DOHH2 (cell line): ENCODE results near the gene TIGD3.

Experiments used
- H3F3A ChIP-seq: fragments of 200-600 bp; sonication (generic), shearing (Covaris generic); 2 replicates; pipeline ENCODE4 v1.6.0; 2016; ENCODE audit warnings: antibody characterized with exemption, mild to moderate bottlenecking; ENCODE audit not compliant: control insufficient read depth, insufficient read depth
- H3K27ac ChIP-seq: fragments of 200-600 bp; sonication (generic); 2 replicates; pipeline ENCODE4 v1.5.1; 2014; ENCODE audit warnings: low read depth, mild to moderate bottlenecking, low read length, moderate library complexity
- H3K27me3 ChIP-seq: fragments of 200-600 bp; sonication (generic); 2 replicates; pipeline ENCODE4 v1.6.1; 2014; ENCODE audit warnings: mild to moderate bottlenecking, low read length, mixed read lengths; ENCODE audit not compliant: control insufficient read depth
- H3K36me3 ChIP-seq: fragments of 200-600 bp; sonication (generic); 2 replicates; pipeline ENCODE4 v1.6.1; 2014; ENCODE audit warnings: mild to moderate bottlenecking, low read length, moderate library complexity, mixed read lengths; ENCODE audit not compliant: control insufficient read depth
- H3K4me1 ChIP-seq: fragments of 200-600 bp; sonication (generic); 2 replicates; pipeline ENCODE4 v1.6.1; 2014; ENCODE audit warnings: mild to moderate bottlenecking, low read length, mixed read lengths; ENCODE audit not compliant: control insufficient read depth
- H3K4me2 ChIP-seq: fragments of 200-600 bp; sonication (generic); 2 replicates; pipeline ENCODE4 v1.6.0; 2014; ENCODE audit warnings: mild to moderate bottlenecking, low read length, moderate library complexity
- H3K4me3 ChIP-seq: fragments of 200-600 bp; sonication (generic); 2 replicates; pipeline ENCODE4 v1.5.1; 2014; ENCODE audit warnings: mild to moderate bottlenecking, low read length, mixed read lengths
- H3K79me2 ChIP-seq: fragments of 200-600 bp; sonication (generic); 2 replicates; pipeline ENCODE4 v1.6.1; 2014; ENCODE audit warnings: mild to moderate bottlenecking, low read length, mixed read lengths; ENCODE audit not compliant: control insufficient read depth
- H3K9me2 ChIP-seq: fragments of 200-600 bp; sonication (generic); replicated peaks from 2 replicates; pipeline ENCODE4 v1.6.1; 2014; ENCODE audit warnings: mild to moderate bottlenecking, low read length, mixed read lengths; ENCODE audit not compliant: control insufficient read depth
- H3K9me3 ChIP-seq: fragments of 200-600 bp; sonication (generic); 2 replicates; pipeline ENCODE4 v1.6.1; 2014; ENCODE audit warnings: antibody characterized with exemption, low read length, mixed read lengths; ENCODE audit not compliant: control insufficient read depth, insufficient read depth
- H4K20me1 ChIP-seq: fragments of 200-600 bp; sonication (generic); 2 replicates; pipeline ENCODE4 v1.6.0; 2014; ENCODE audit warnings: low read depth, mild to moderate bottlenecking, antibody characterized with exemption, low read length, moderate library complexity; ENCODE audit not compliant: control insufficient read depth, insufficient read depth
- EZH2phosphoT487 ChIP-seq: fragments of 200-600 bp; sonication (generic); IDR thresholded peaks from 2 replicates; pipeline ENCODE4 v1.6.1; 2017; ENCODE audit warnings: borderline replicate concordance, mild to moderate bottlenecking, antibody characterized with exemption, low read length, moderate library complexity, mixed read lengths
- TF ChIP-seq, protein P1 (sequence below): fragments of 200-600 bp; sonication (generic); IDR thresholded peaks from one replicate; pipeline ENCODE4 v1.5.1; 2014; ENCODE audit warnings: antibody characterized with exemption, mild to moderate bottlenecking, low read depth, low read length; ENCODE audit not compliant: poor library complexity, severe bottlenecking

TIGD3 gene

DNA sequence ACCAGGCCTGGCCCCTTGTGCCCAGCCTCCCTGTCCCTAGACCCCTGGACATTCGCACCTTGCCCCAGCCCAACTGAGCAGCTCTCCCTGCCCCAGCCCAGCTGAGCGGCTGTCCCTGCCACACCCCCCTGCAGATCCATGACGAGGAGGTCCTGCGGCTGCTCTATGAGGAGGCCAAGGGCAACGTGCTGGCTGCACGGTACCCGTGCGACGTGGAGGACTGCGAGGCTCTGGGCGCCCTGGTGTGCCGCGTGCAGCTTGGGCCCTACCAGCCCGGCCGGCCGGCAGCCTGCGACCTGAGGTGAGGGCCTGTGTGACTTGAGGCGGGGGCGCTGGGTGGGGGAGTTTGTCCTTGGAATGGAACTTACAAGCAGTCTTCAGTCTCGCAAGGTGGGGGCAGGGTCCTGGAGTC lies 39.6 kb downstream of the TIGD3 start:
- Histone ChIP-seq H3K27ac (no peak overlapping the region), H3K36me3 (peaks cover 52% of the 10 kb centered on the region), H3F3A (no peaks in the 10 kb centered on the region), H3K27me3 (no peaks in the 10 kb centered on the region), H3K4me2 (no peak overlapping the region), H3K9me2 (no peaks in the 10 kb centered on the region), H3K79me2 (peaks cover 36% of the 10 kb centered on the region), H3K4me1 (peaks cover 24% of the 10 kb centered on the region), H4K20me1 (0 out of 2 replicates have a peak, but pooled peaks cover 3% of the 10 kb centered on the region), H3K9me3 (no peaks in the 10 kb centered on the region), H3K4me3 (no peak overlapping the region)
- TF ChIP-seq EZH2phosphoT487, result no peak
- TF ChIP-seq, protein P1, sequence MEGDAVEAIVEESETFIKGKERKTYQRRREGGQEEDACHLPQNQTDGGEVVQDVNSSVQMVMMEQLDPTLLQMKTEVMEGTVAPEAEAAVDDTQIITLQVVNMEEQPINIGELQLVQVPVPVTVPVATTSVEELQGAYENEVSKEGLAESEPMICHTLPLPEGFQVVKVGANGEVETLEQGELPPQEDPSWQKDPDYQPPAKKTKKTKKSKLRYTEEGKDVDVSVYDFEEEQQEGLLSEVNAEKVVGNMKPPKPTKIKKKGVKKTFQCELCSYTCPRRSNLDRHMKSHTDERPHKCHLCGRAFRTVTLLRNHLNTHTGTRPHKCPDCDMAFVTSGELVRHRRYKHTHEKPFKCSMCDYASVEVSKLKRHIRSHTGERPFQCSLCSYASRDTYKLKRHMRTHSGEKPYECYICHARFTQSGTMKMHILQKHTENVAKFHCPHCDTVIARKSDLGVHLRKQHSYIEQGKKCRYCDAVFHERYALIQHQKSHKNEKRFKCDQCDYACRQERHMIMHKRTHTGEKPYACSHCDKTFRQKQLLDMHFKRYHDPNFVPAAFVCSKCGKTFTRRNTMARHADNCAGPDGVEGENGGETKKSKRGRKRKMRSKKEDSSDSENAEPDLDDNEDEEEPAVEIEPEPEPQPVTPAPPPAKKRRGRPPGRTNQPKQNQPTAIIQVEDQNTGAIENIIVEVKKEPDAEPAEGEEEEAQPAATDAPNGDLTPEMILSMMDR, result no peak

DNA sequence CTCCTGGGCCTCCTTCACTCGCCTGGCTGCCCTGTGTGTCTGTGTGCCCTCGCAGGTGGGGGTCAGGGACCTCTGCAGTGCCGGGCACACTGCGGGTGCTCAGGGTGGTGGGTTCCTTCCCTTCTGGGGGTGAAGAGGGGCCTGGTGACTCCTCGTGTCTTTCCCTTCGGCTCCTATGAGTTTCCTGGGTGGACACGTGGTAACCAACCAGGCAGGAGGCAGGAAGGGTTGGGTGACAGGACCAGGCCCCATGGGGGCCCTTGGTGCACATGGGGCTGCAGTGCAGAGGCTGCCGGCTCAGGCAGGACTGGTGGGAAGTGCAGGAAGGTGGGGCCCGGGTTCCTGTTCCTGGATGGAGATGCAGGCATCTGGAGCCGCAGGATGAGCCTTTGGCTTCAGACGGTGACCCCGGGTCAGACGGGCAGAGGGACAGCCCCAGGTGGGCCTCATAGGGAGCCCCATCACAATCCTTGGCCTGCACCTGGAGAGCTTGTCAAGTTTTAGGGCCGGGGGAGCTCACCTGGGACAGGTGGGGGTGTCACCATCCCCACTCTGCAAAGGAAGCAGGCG lies 41.5 kb downstream of the TIGD3 start:
- no peaks in the 10 kb centered on the region for H3K9me3 ChIP-seq
- no peak overlapping the region for H3K27ac ChIP-seq
- H3K4me1 ChIP-seq, result peaks cover 11% of the 10 kb centered on the region
- no peaks in the 10 kb centered on the region for H3F3A ChIP-seq
- no peak overlapping the region for H3K4me3 ChIP-seq
- peaks cover 17% of the 10 kb centered on the region for H3K79me2 ChIP-seq
- H3K9me2 ChIP-seq, result no peaks in the 10 kb centered on the region
- no peak overlapping the region for H3K4me2 ChIP-seq
- TF ChIP-seq EZH2phosphoT487, result no peak
- TF ChIP-seq, protein P1, result no peak
- peaks cover 54% of the 10 kb centered on the region for H3K36me3 ChIP-seq
- no peaks in the 10 kb centered on the region for H3K27me3 ChIP-seq
- no peaks in the 10 kb centered on the region for H4K20me1 ChIP-seq

DNA sequence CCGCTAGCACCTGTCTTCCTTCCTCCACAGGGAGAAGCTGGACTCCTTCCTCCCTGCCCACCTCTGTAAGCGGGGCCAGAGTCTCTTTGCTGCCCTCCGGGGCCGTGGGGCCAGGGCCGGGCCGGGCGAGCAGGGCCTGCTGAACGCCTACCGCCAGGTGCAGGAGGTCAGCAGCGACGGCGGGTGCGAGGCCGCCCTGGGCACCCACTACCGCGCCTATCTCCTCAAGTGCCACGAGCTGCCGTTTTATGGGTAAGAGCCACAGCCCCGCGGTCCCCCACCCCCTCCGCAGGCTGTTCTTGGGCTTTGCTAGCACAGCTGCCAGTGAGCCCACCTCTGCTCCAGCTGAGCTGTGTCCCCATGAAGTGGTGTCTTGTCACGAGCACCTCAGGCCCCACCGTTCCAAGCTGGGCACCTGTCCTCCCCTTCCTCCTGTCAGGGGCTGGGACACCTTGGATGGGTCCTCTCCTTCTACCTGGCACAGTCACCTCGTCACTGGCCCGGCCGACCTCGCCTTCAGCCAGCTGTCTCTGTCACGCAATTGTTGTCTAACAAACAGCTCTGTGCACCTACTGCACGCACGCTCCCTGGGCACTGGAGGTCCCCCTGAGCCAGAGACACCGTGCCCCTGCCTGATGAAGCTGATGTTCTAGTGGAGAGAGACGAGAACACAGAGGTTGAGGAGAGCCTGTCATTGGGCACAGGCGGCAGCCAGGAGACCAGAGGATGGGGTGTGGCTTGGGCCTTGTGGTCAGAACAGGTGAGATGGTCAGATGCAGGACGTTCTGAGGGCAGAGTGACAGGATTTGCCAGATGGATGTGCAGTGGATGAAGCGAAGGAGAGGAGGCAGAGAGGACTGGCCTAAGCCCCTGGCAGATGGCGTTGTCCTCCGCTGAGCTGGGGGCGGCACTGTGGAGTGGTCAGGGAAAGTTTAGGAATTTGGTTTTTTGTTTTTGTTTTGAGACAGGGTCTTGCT lies 42.5 kb downstream of the TIGD3 start:
- H3K36me3 ChIP-seq, result peaks cover 55% of the 10 kb centered on the region
- TF ChIP-seq, protein P1, result no peak
- no peak for TF ChIP-seq EZH2phosphoT487

More for the DNA sequence above, 42.5 kb downstream of the TIGD3 start:
- H3K27me3 ChIP-seq, result no peaks in the 10 kb centered on the region
- H3K79me2 ChIP-seq, result peaks cover 11% of the 10 kb centered on the region
- peaks cover 10% of the 10 kb centered on the region for H3K4me1 ChIP-seq
- no peak overlapping the region for H3K27ac ChIP-seq
- H3K9me3 ChIP-seq, result no peaks in the 10 kb centered on the region
- H3K4me2 ChIP-seq, result no peak overlapping the region
- no peaks in the 10 kb centered on the region for H3K9me2 ChIP-seq
- H3K4me3 ChIP-seq, result no peak overlapping the region
- H4K20me1 ChIP-seq, result no peaks in the 10 kb centered on the region
- no peaks in the 10 kb centered on the region for H3F3A ChIP-seq
